H9 (cell line): ENCODE measurements around the gene ZNF627. TPM values are rescaled to one million over a fixed set of nuclear protein-coding genes. Genes with fewer than 3 reads are reported as not detected.

Source experiments
- DNase-seq: peaks from one replicate; pipeline ENCODE4 v3.0.0-alpha.2; 2017
- H2AFZ ChIP-seq: one replicate; pipeline ENCODE4 v1.6.1; 2013; ENCODE audit warnings: mild to moderate bottlenecking, low read length, control low read depth, moderate library complexity
- H2AK5ac ChIP-seq: 2 replicates; pipeline ENCODE4 v1.6.1; 2013; ENCODE audit warnings: low read length, control low read depth, mixed read lengths; ENCODE audit not compliant: insufficient read length
- H2BK120ac ChIP-seq: one replicate; pipeline ENCODE4 v1.6.1; 2013; ENCODE audit warnings: low read depth, mild to moderate bottlenecking, low read length, control low read depth, inconsistent platforms; ENCODE audit not compliant: poor library complexity, severe bottlenecking
- H2BK12ac ChIP-seq: 2 replicates; pipeline ENCODE4 v1.6.1; 2013; ENCODE audit warnings: low read length, control low read depth, mixed read lengths, low read depth; ENCODE audit not compliant: insufficient read length
- H2BK15ac ChIP-seq: 2 replicates; pipeline ENCODE4 v1.6.1; 2013; ENCODE audit warnings: low read depth, low read length, control low read depth
- H2BK20ac ChIP-seq: one replicate; pipeline ENCODE4 v1.6.1; 2013; ENCODE audit warnings: low read depth, mild to moderate bottlenecking, low read length, control low read depth, inconsistent platforms; ENCODE audit not compliant: poor library complexity, severe bottlenecking
- H2BK5ac ChIP-seq: 2 replicates; pipeline ENCODE4 v1.6.1; 2013; ENCODE audit warnings: low read length, control low read depth, mixed read lengths; ENCODE audit not compliant: insufficient read length
- H3K14ac ChIP-seq: 2 replicates; pipeline ENCODE4 v1.6.1; 2013; ENCODE audit warnings: low read length, control low read depth; ENCODE audit not compliant: insufficient read depth
- H3K18ac ChIP-seq: 2 replicates; pipeline ENCODE4 v1.6.1; 2013; ENCODE audit warnings: low read depth, mild to moderate bottlenecking, mixed read lengths, low read length, control low read depth; ENCODE audit not compliant: insufficient read length
- H3K23ac ChIP-seq: 2 replicates; pipeline ENCODE4 v1.6.1; 2013; ENCODE audit warnings: low read length, control low read depth, mixed read lengths, low read depth; ENCODE audit not compliant: insufficient read length
- H3K23me2 ChIP-seq: 2 replicates; pipeline ENCODE4 v1.6.1; 2013; ENCODE audit warnings: low read depth, mild to moderate bottlenecking, mixed read lengths, low read length, control low read depth; ENCODE audit not compliant: insufficient read length, poor library complexity, severe bottlenecking
- H3K27ac ChIP-seq: 2 replicates; pipeline ENCODE4 v1.5.1; 2013; ENCODE audit warnings: low read length, control low read depth, mixed read lengths, low read depth; ENCODE audit not compliant: insufficient read length
- H3K27me3 ChIP-seq: 2 replicates; pipeline ENCODE4 v1.6.1; 2013; ENCODE audit warnings: low read length, control low read depth, inconsistent platforms; ENCODE audit not compliant: insufficient read depth
- H3K4ac ChIP-seq: 2 replicates; pipeline ENCODE4 v1.6.1; 2013; ENCODE audit warnings: low read depth, mild to moderate bottlenecking, control low read depth, inconsistent platforms, low read length, moderate library complexity
- H3K4me1 ChIP-seq: 2 replicates; pipeline ENCODE4 v1.6.1; 2013; ENCODE audit warnings: low read length, control low read depth, inconsistent platforms; ENCODE audit not compliant: insufficient read depth
- H3K4me2 ChIP-seq: 2 replicates; pipeline ENCODE4 v1.6.1; 2013; ENCODE audit warnings: low read length, control low read depth, mixed read lengths; ENCODE audit not compliant: insufficient read length, insufficient read depth
- H3K56ac ChIP-seq: 2 replicates; pipeline ENCODE4 v1.6.1; 2013; ENCODE audit warnings: low read depth, mild to moderate bottlenecking, mixed read lengths, low read length, control low read depth; ENCODE audit not compliant: insufficient read length
- H3K79me1 ChIP-seq: 2 replicates; pipeline ENCODE4 v1.6.1; 2013; ENCODE audit warnings: low read depth, mild to moderate bottlenecking, moderate library complexity, low read length, control low read depth, inconsistent platforms; ENCODE audit not compliant: insufficient read depth, poor library complexity, severe bottlenecking
- H3K79me2 ChIP-seq: 2 replicates; pipeline ENCODE4 v1.6.1; 2013; ENCODE audit warnings: low read length, control low read depth, inconsistent platforms; ENCODE audit not compliant: insufficient read depth
- H3K9ac ChIP-seq: 2 replicates; pipeline ENCODE4 v1.6.1; 2013; ENCODE audit warnings: low read length, control low read depth, mixed read lengths; ENCODE audit not compliant: insufficient read length; ENCODE audit errors: extremely low read depth
- H3K9me3 ChIP-seq: one replicate; pipeline ENCODE4 v1.6.1; 2013; ENCODE audit warnings: low read depth, low read length, inconsistent platforms; ENCODE audit not compliant: control insufficient read depth
- H3T11ph ChIP-seq: one replicate; pipeline ENCODE4 v1.6.1; 2013; ENCODE audit warnings: mild to moderate bottlenecking, low read length, control low read depth, inconsistent platforms
- H4K20me1 ChIP-seq: one replicate; pipeline ENCODE4 v1.6.1; 2013; ENCODE audit not compliant: control insufficient read depth, insufficient read length, insufficient read depth
- H4K5ac ChIP-seq: 2 replicates; pipeline ENCODE4 v1.6.1; 2013; ENCODE audit warnings: low read depth, mild to moderate bottlenecking, mixed read lengths, low read length, control low read depth; ENCODE audit not compliant: insufficient read length
- H4K8ac ChIP-seq: replicated peaks from 2 replicates; pipeline ENCODE4 v1.6.1; 2013; ENCODE audit warnings: low read length, control low read depth, mixed read lengths, low read depth; ENCODE audit not compliant: insufficient read length
- H4K91ac ChIP-seq: 2 replicates; pipeline ENCODE4 v1.6.1; 2013; ENCODE audit warnings: low read depth, mild to moderate bottlenecking, moderate library complexity, mixed read lengths, low read length, control low read depth; ENCODE audit not compliant: insufficient read length
- H3K27ac Mint-ChIP-seq, 3 experiments: 2 replicates in 2 of 3; 3 replicates in 1 of 3; pipeline ENCODE4 v1.8.0; 2020 to 2021; ENCODE audit warnings: mixed read lengths in 3 of 3, mild to moderate bottlenecking in 1 of 3, moderate library complexity in 1 of 3
- H3K27me3 Mint-ChIP-seq: 2 replicates; pipeline ENCODE4 v1.8.0; 2021; ENCODE audit warnings: low read depth, mild to moderate bottlenecking, moderate library complexity, mixed read lengths
- H3K36me3 Mint-ChIP-seq, 3 experiments: 2 replicates in 2 of 3; 3 replicates in 1 of 3; pipeline ENCODE4 v1.8.0; 2020 to 2021; ENCODE audit warnings: low read depth in 3 of 3, mixed read lengths in 3 of 3; ENCODE audit not compliant: insufficient read depth in 1 of 3
- H3K4me1 Mint-ChIP-seq, 2 experiments: 2 replicates each; pipeline ENCODE4 v1.8.0; 2020; ENCODE audit warnings: mixed read lengths in 2 of 2
- H3K4me3 Mint-ChIP-seq, 2 experiments: 2 replicates in 1 of 2; 3 replicates in 1 of 2; pipeline ENCODE4 v1.8.0; 2020 to 2021; ENCODE audit warnings: mild to moderate bottlenecking in 2 of 2, mixed read lengths in 2 of 2, moderate library complexity in 1 of 2
- H3K9me3 Mint-ChIP-seq, 2 experiments: 2 replicates in 1 of 2; 3 replicates in 1 of 2; pipeline ENCODE4 v1.8.0; 2020; ENCODE audit warnings: mild to moderate bottlenecking in 2 of 2, mixed read lengths in 2 of 2, moderate library complexity in 1 of 2
- CTCF ChIP-seq: fragments of 200-600 bp; sonication (generic); conservative IDR thresholded peaks from 3 replicates; pipeline ENCODE4 v1.8.0; 2021; ENCODE audit warnings: antibody characterized with exemption, mild to moderate bottlenecking
- WGBS: extraction: QIAGEN DNeasy Blood & Tissue Kit; methylation state at CpG from one replicate; pipeline ENCODE4 v1.1.7; 2013; ENCODE audit warnings: missing lambda C conversion rate, low lambda C conversion rate, mixed read lengths; ENCODE audit not compliant: insufficient read length; ENCODE audit errors: extremely low coverage; 5-methylcytosine and 5-hydroxymethylcytosine counted together
- total RNA-seq: library from RNA; stranded (reverse); gene quantifications from 2 replicates; pipeline ENCODE4 v1.2.1, GENCODE V29; 2021

The ZNF627 gene
- total RNA-seq, 1 experiment from 2014 or later, result 12.8 TPM

GRCh38 chr19:11651062-11651461 lies 53.8 kb downstream of the ZNF627 start:
- no peaks in the 10 kb centered on the region for H3K27me3 ChIP-seq
- no peak overlapping the region for H2BK120ac ChIP-seq
- no peak for DNase-seq
- no peak overlapping the region for H4K8ac ChIP-seq
- no peak overlapping the region for H3K18ac ChIP-seq
- H3K27ac Mint-ChIP-seq, result no peak overlapping the region
- no peak overlapping the region for H4K5ac ChIP-seq
- H3K4me3 Mint-ChIP-seq, result no peak overlapping the region
- H2BK5ac ChIP-seq, result no peak overlapping the region
- no peak overlapping the region for H3K4me2 ChIP-seq
- no peak overlapping the region for H3K27ac ChIP-seq
- no peak for TF ChIP-seq CTCF
- peaks cover 29% of the 10 kb centered on the region for H3K9me3 ChIP-seq
- H3K14ac ChIP-seq, result no peak overlapping the region
- H3K56ac ChIP-seq, result no peak overlapping the region
- H3K79me2 ChIP-seq, result no peaks in the 10 kb centered on the region
- peaks cover 67 to 74% (median 69%) of the 10 kb centered on the region in 3 experiments for H3K36me3 Mint-ChIP-seq
- no peak overlapping the region for H2BK15ac ChIP-seq
- no CpG with 5 or more reads among the region's 4 CpGs for WGBS
- H3K4me1 ChIP-seq, result no peaks in the 10 kb centered on the region
- no peak overlapping the region for H2AFZ ChIP-seq
- no peak overlapping the region for H3K9ac ChIP-seq
- no peaks in the 10 kb centered on the region for H3K27me3 Mint-ChIP-seq
- H3T11ph ChIP-seq, result no peak overlapping the region
- H3K4ac ChIP-seq, result no peak overlapping the region
- H3K79me1 ChIP-seq, result no peaks in the 10 kb centered on the region
- no peak overlapping the region for H4K91ac ChIP-seq
- H3K4me1 Mint-ChIP-seq, result no peaks in the 10 kb centered on the region
- H4K20me1 ChIP-seq, result no peaks in the 10 kb centered on the region
- no peak overlapping the region for H3K23ac ChIP-seq
- no peaks in the 10 kb centered on the region for H3K23me2 ChIP-seq
- no peak overlapping the region for H2BK20ac ChIP-seq
- no peak overlapping the region for H2AK5ac ChIP-seq
- H2BK12ac ChIP-seq, result no peak overlapping the region
- peaks cover 33 to 48% of the 10 kb centered on the region in 2 experiments for H3K9me3 Mint-ChIP-seq
